MCF 10A (cell line): ENCODE data around the gene GATA5. TPM values are rescaled to one million over a fixed set of nuclear protein-coding genes. Genes with fewer than 3 reads are reported as not detected.

Experiments used
- BruUV-seq: library from RNA; stranded (reverse); fragments of 400-500 nt; replicated peaks from 2 replicates; lab custom pipeline; 2021; lab: Mats Ljungman, UMichigan
- CTCF ChIA-PET: fragments of 300-600 bp; sonication (Branson Sonifier 250); formaldehyde crosslinking; extraction: SDS; loops from one replicate; lab custom pipeline; 2021; ENCODE audit warnings: antibody characterized with exemption, inconsistent platforms; lab: Yijun Ruan, JAX
- POLR2A ChIA-PET: fragments of 300-600, 350-650 bp; sonication (Branson Sonifier 250); formaldehyde crosslinking; extraction: SDS; loops from one replicate; lab custom pipeline; 2020; ENCODE audit warnings: antibody characterized with exemption, inconsistent platforms; lab: Yijun Ruan, JAX
- DNase-seq: peaks from one replicate; pipeline ENCODE4 v3.0.0-alpha.2; 2018; ENCODE audit not compliant: unreplicated experiment
- H3K27ac Mint-ChIP-seq: one replicate; pipeline ENCODE4 v1.8.0; 2022; ENCODE audit warnings: mild to moderate bottlenecking, low read depth, mixed read lengths; ENCODE audit not compliant: unreplicated experiment
- H3K27me3 Mint-ChIP-seq: one replicate; pipeline ENCODE4 v1.8.0; 2022; ENCODE audit warnings: mixed read lengths; ENCODE audit not compliant: insufficient read depth, unreplicated experiment
- H3K36me3 Mint-ChIP-seq: one replicate; pipeline ENCODE4 v1.8.0; 2022; ENCODE audit warnings: mild to moderate bottlenecking, moderate library complexity, mixed read lengths; ENCODE audit not compliant: insufficient read depth, unreplicated experiment
- H3K4me1 Mint-ChIP-seq: one replicate; pipeline ENCODE4 v1.8.0; 2022; ENCODE audit warnings: mixed read lengths; ENCODE audit not compliant: insufficient read depth, unreplicated experiment
- H3K4me3 Mint-ChIP-seq: one replicate; pipeline ENCODE4 v1.8.0; 2022; ENCODE audit warnings: mild to moderate bottlenecking, moderate library complexity, mixed read lengths; ENCODE audit not compliant: unreplicated experiment
- H3K9me3 Mint-ChIP-seq: one replicate; pipeline ENCODE4 v1.8.0; 2022; ENCODE audit warnings: mixed read lengths; ENCODE audit not compliant: unreplicated experiment
- intact Hi-C: fragments of 100-400 bp; cut with micrococcal nuclease; formaldehyde crosslinking; loops from 2 replicates; pipeline ENCODE4 v1.14.1; 2022
- total RNA-seq: library from RNA; stranded (reverse); gene quantifications from 2 replicates; pipeline ENCODE4 v1.2.3, GENCODE V29; 2022
- TF ChIP-seq, protein P1 (sequence below): fragments of 200-600 bp; IDR thresholded peaks from one replicate; pipeline ENCODE4 v1.8.0; 2022; ENCODE audit warnings: antibody characterized with exemption, mild to moderate bottlenecking; ENCODE audit not compliant: unreplicated experiment

Gene GATA5
- total RNA-seq, 1 experiment from 2014 or later, result not detected

DNA sequence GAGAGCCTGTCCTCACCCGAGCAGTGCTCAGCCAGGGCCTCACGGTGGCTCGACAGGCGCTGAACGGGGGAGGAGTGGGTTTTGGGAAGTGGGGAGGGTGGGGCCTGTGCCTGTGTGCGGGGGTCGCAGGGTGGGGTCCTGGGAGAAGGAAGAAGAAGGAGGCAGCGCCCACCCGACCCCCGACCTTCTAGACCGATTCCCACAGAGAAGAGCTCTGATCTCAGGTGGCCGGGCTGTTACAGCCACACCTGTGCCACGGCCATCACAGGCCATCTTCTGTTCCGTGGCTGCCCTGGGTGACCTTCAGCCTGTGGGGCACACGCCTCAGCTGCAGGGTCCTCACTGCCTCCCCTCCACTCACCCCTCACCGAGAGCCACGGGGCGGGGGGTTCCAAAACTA is 41.4 kb upstream of the GATA5 start:
- H3K4me1 Mint-ChIP-seq, result no peaks in the 10 kb centered on the region
- H3K27me3 Mint-ChIP-seq, result peaks cover 21% of the 10 kb centered on the region
- H3K9me3 Mint-ChIP-seq, result no peaks in the 10 kb centered on the region
- POLR2A ChIA-PET, result no interaction called here
- no TSS peak for BruUV-seq
- H3K4me3 Mint-ChIP-seq, result no peak overlapping the region
- CTCF ChIA-PET, result interaction anchor here (0.6 to 1.0 kb wide), 2 partner anchors 22 to 100 kb away, joined by 3 to 4 read pairs; no protein-coding TSS in a partner anchor
- H3K36me3 Mint-ChIP-seq, result no peaks in the 10 kb centered on the region
- intact Hi-C loops, result loop anchor here (5.0 kb wide), 1 partner anchor 100 kb away; no protein-coding TSS in a partner anchor
- no peak for DNase-seq
- TF ChIP-seq, protein P1, sequence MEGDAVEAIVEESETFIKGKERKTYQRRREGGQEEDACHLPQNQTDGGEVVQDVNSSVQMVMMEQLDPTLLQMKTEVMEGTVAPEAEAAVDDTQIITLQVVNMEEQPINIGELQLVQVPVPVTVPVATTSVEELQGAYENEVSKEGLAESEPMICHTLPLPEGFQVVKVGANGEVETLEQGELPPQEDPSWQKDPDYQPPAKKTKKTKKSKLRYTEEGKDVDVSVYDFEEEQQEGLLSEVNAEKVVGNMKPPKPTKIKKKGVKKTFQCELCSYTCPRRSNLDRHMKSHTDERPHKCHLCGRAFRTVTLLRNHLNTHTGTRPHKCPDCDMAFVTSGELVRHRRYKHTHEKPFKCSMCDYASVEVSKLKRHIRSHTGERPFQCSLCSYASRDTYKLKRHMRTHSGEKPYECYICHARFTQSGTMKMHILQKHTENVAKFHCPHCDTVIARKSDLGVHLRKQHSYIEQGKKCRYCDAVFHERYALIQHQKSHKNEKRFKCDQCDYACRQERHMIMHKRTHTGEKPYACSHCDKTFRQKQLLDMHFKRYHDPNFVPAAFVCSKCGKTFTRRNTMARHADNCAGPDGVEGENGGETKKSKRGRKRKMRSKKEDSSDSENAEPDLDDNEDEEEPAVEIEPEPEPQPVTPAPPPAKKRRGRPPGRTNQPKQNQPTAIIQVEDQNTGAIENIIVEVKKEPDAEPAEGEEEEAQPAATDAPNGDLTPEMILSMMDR, result no peak
- H3K27ac Mint-ChIP-seq, result no peak overlapping the region

DNA sequence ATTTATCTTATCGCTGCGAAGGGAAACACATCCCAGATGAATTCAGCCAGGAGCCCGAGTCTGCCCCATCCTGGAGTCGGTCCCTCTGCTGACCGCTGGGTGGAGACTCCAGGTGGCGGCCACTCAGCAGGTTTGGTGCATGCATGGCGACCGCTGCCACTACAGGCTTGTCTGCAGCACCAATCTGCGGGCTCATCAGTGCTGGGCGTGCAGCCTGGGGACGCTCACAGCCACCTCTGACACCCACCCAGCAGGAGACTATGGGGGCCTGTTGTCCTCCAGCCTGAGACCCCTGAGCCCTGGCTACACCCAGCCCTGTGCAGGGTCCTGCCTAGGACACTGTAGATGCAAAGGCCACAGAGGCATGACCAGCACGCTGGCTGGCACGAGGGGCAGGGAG is 40.5 kb upstream of the GATA5 start:
- TF ChIP-seq, protein P1, result peak; percentile 23
- peak; percentile 40 for DNase-seq
- Mint-ChIP-seq H3K27me3 (peaks cover 16% of the 10 kb centered on the region), H3K4me1 (no peaks in the 10 kb centered on the region), H3K4me3 (no peak overlapping the region), H3K27ac (no peak overlapping the region), H3K36me3 (no peaks in the 10 kb centered on the region), H3K9me3 (no peaks in the 10 kb centered on the region)
- intact Hi-C loops, result loop anchor here (5.0 kb wide), 1 partner anchor 101 kb away; no protein-coding TSS in a partner anchor
- POLR2A ChIA-PET, result no interaction called here
- CTCF ChIA-PET, result interaction anchor here (0.7 to 1.1 kb wide), 4 partner anchors 9 to 101 kb away, joined by 3 to 4 read pairs (median 3); no protein-coding TSS in a partner anchor
- BruUV-seq, result no TSS peak

DNA sequence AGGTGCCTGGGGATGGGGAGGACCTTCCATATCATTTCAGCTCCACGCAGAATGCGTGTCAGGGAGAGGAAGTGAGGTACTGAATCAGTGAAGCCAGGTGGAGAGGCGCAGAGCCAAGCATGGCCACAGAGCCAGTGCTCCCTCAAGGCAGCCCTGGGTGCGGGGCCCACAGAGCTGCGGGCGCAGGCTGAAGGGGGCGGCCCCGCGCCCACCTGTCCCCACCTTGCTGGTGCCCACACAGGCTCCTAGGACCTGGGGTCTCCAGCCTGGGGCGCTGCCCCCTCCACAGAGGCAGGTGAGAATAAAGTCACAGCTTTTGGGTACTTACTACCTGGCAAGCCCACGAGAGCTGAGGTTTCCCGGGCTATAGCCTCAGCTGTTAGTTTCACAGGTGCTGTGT is 40.0 kb upstream of the GATA5 start:
- POLR2A ChIA-PET, result no interaction called here
- peaks cover 16% of the 10 kb centered on the region for H3K27me3 Mint-ChIP-seq
- H3K36me3 Mint-ChIP-seq, result no peaks in the 10 kb centered on the region
- CTCF ChIA-PET, result interaction anchor here (0.6 to 1.1 kb wide), 4 partner anchors 8 to 87 kb away, joined by 3 to 4 read pairs (median 4); no protein-coding TSS in a partner anchor
- H3K27ac Mint-ChIP-seq, result no peak overlapping the region
- no TSS peak for BruUV-seq
- intact Hi-C loops, result loop anchor here (5.0 kb wide), 1 partner anchor 101 kb away; no protein-coding TSS in a partner anchor
- no peak for DNase-seq
- H3K4me1 Mint-ChIP-seq, result no peaks in the 10 kb centered on the region
- TF ChIP-seq, protein P1, result no peak
- no peak overlapping the region for H3K4me3 Mint-ChIP-seq
- no peaks in the 10 kb centered on the region for H3K9me3 Mint-ChIP-seq

DNA sequence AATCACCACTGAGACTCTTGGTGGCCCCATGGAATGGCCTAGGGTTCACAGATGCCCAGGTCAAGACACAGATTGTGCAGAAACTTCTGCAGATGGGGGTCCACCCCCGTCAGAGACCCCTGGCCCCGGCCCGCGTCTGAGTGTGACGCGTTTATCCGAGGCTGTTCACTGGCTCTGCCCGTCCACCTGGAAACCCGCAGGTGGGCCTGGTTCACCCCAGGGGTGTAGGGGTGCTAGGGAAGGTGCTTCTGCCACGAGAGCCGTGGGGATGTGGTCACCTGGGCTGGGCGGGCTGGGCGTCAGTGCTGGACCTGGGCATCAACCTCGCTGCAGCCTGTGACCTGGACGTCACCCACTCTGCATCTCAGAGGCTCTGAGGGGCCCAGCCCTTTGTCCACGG is 39.5 kb upstream of the GATA5 start:
- Mint-ChIP-seq H3K9me3 (no peaks in the 10 kb centered on the region), H3K27ac (no peak overlapping the region), H3K36me3 (no peaks in the 10 kb centered on the region), H3K4me3 (no peak overlapping the region), H3K27me3 (peaks cover 16% of the 10 kb centered on the region), H3K4me1 (no peaks in the 10 kb centered on the region)
- TF ChIP-seq, protein P1, result no peak
- no peak for DNase-seq
- POLR2A ChIA-PET, result no interaction called here
- intact Hi-C loops, result loop anchor here (5.0 kb wide), 1 partner anchor 102 kb away; no protein-coding TSS in a partner anchor
- BruUV-seq, result no TSS peak
- CTCF ChIA-PET, result interaction anchor here (0.6 to 1.1 kb wide), 2 partner anchors 36 to 88 kb away, joined by 3 to 4 read pairs; no protein-coding TSS in a partner anchor
